ENCODE measurements around the gene HLCS.

Gene HLCS

DNA sequence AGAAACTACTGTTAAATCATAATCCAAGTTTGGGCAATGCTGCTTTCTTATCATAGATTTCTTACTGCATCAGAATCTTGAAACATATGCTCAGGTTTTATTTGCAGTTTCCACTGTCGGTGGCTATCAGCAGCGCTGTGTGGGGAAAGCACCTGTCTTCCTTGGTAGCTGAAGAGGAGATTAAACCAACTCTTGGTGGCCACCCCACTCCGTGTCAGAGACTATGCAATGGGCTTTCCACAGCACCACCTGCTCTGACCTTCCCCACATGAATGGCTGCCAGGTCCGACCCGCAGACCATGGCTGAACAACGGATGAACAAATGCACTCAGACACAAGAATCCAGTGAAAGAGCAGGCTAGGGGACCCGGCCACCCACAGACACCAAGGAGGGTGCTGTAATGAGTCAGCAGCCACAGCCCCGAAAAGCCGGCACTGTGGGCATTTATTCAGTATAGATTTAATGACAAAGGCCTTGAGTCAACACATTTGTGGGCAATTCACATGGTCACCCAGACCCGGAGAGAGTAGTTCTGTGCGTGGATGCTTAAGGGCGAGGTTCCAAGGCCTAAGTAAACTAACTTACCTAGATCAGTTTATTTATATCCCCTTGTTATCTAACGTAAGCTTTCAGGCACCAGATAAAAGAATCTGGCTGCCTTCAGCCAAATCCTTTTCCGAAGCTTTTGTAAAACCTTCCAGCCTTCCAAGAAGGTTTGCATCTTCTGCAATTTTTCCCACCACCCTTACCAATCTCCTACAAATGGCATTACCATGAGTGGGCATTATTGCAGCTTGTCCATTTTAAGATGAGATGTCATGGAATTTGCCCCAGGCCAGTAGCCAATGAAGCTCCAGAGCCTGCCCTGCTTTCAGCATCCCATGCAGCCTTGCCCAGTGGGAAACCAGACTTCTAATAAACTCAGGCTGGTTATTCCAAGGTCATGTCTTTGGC lies 82.7 kb downstream of the HLCS start:
- DNase-seq (ENCODE audit: low read depth): no peak

DNA sequence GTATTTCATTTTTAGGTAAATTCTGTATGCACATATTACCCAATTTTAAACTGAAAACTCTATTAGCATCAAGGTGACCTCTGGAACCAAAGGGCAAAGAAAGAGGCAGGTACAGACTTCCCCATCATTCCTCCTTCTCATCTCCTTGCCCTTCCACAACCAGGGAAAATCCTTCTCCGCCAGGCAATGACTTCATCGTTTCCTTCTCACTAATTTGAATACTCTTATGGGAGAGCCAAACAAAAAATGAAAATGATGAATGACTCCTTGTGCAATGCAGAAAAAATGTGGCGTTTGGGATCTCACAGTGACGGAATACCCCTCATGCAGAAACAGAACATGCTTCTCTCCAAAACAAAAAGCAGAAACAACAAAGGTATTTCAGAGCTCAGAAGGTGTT lies 83.7 kb downstream of the HLCS start:
- no peak for DNase-seq (ENCODE audit: low read depth)

DNA sequence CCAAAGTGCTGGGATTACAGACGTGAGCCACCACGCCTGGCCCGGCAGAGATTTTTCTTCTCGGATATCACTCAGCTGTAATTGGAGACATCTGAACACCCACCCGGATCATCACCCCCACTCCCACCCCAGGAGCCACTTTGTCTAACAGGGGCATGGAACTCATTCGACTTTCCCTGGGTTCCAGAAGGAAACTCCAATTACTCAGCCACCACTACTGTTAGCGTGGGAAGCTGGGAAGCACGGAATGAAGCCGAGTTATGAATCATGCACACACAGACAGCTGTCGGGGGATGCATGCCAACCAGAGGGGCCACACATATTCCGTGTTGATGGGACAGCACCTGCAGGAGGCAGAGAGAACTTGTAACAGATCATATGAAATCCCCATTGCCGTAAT lies 85.2 kb downstream of the HLCS start:
- DNase-seq (ENCODE audit: low read depth): no peak

DNA sequence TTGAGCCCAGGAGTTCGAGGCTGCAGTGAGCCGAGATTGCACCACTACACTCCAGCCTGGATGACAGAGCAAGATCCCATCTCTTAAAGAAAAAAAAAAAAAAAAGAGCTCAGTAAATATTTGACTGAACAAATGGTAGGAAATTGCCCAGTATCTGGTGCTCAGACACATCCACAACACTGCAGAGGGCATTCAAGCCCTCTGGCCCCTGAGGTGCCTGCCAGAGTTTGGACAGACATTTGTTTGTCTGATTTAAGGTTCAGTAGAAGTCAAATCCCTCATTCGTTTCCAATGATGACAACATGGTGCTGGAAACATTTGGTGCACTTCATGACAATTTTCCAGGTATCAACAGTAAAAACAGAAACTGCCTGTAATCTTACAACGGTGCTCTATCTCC lies 86.6 kb downstream of the HLCS start:
- DNase-seq (ENCODE audit: low read depth): no peak

DNA sequence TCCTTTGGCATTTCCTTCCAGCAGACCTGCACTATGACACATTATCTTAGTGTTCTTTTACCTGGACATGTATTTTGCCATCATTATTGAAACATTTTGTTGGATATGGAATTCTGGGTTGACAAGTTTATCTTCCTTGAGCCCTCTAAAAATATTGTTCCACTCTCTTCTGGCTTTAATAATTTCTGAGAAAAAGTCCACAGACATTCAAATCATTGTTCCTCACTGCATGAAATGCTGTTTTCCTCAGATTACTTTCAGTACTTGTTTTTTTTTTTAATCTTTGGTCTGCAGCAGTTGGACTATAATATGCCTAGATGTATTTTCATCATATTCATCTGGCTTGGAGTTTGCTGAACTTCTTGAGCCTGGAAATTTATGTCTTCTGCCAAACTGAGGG lies 88.7 kb downstream of the HLCS start:
- no peak for DNase-seq (ENCODE audit: low read depth)

DNA sequence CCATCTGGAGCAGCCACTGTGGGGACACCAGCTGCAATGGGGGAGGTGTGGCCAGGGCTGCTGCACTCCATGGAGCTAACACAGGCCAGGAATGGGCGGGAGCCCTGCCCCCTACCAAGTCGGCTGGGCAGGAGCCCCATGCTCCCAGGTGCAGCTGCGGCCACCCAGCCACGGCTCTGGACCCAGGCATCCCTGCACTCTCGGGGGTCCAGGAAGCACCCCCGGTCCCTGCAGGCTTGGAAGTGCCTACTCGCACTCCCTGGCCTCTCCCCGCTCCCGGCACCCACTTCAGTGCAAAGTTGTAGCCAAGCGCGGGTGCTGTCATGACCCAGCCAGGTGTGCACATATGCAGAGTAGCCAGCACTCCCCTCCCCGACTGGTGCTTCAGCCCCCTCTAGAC lies 91.8 kb downstream of the HLCS start:
- DNase-seq (ENCODE audit: low read depth): no peak

DNA sequence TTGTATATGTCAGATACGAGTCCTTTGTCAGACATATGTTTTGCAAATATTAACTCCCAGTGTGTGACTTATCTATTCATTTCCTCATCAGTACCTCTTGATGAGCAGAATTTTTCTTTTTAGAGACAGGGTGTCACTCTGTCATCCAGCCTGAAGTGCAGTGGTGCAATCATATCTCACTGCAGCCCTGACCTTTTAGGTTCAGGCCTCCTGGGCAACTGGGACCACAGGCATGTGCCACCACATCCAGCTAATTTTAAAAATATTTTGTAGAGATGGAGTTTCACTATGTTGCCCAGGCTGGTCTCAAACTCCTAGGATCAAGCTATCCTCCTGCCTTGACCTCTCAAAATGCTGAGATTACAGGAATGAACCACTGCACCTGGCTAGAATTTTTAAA lies 93.0 kb downstream of the HLCS start:
- no peak for DNase-seq (ENCODE audit: low read depth)

DNA sequence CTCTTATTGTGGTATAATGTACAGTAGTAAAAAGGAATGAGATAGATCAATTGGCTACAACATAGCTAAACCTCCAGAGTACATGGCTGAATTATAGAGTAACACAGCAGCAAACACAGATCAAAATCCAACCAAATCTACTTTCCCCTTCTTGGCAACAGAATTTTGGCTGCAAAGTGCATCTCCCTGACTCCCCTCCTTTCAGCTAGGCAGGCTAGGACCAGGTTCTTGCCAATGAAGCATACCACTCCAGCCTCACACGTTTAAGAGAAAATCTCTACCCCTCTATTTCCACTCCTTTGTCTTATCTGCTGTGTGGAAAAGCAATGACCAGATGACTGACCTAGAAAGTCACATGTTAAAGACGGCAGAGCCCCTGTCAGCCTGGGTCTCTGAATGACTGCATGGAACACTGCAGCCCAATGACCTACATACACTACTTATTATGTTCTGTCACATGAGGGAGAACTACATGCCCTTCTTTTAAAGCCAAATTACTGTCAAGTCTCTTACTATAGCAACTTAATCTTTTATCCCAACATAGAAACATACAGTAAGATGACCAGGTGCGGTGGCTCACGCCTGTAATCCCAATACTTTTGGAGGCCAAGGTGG lies 99.1 kb downstream of the HLCS start:
- DNase-seq (ENCODE audit: low read depth): no peak

DNA sequence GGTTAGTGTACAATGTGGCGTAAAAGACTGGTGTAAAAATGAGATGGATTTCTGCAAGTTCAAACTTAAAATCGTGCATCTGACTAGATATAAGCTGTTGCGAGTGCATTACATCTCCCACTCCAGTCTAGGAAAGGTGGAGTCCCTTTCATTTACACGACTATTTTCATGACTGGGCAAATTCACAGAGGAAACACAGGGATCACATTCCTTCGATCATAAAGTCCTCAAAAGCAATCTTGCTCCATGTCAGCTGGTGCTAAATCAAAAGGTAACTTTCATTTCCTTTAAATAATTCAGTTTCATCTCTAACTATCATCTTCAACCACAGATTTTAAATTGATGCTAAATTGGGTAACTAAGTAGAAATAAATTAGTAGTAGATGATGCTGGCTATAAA lies 100.0 kb downstream of the HLCS start:
- DNase-seq (ENCODE audit: low read depth): no peak

DNA sequence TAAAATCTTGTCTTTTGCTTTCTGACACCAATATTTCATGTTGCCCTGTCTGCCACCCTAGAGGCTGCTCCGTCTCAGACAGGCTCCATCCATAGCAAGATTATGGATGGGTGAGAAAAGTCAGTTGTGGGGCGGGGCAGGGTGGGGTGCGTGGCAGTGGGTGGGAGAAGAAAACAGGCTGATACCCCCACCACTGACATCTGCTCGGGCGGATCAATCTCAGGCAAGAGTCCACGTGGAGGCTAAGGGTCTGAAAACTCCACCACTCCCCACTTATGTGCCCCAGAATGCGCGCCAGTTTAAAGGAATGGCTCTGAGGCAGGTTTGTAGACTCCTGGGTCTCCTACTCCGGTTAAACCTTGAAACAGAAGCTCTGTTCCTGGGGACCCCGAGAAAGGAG lies 101.5 kb downstream of the HLCS start:
- no peak for DNase-seq (ENCODE audit: low read depth)

DNA sequence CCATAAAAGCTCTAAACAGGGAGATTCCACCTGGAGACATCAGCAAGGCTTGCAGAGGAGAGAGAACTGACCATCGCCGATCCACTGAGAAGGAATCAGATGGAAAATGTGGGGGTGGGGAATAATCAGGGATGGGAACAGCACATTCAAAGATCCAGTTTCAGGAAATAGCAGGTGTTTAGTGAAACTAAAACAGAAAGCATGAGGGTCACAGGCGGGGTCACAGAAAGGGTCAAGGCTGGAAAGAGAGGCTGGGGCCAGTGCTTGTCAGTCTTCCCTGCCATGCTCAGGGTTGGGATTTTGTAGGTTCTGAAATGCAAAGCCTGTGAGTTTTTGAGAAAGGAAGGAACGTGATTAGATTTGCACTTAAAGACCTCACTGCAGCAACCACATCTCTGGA lies 103.2 kb downstream of the HLCS start:
- DNase-seq (ENCODE audit: low read depth): no peak

DNA sequence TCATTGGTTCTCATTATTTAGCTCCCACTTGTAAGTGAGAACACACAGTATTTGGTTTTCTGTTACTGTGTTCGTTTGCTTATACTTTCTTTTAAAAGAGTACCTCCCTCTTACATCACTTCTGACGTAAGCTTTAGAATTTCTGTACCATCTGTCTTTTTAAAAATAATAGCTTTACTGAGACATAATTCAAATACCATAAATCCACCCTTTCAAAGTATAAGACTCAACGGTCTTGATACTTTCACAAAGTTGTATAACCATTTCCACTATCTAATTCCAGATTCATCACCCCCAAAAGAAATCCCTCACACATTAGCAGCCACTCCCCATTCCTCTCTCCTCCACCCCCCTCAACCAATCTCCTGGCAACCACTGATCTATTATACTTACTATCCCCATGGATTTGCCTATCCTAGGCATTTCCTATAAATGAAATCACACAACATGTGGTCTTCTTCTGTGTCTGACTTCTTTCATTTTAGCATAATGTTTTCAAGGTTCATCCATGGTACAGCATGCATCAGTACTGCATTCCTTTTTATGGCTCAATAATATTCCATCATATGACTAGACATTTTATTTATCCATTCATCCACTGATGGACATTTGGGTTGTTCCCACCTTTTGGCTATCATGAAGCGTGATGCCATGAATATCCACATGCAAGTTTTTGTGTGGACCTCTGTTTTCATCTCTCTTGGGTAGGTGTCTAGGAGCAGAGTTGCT lies 104.7 kb downstream of the HLCS start:
- no peak for DNase-seq (ENCODE audit: low read depth)

DNA sequence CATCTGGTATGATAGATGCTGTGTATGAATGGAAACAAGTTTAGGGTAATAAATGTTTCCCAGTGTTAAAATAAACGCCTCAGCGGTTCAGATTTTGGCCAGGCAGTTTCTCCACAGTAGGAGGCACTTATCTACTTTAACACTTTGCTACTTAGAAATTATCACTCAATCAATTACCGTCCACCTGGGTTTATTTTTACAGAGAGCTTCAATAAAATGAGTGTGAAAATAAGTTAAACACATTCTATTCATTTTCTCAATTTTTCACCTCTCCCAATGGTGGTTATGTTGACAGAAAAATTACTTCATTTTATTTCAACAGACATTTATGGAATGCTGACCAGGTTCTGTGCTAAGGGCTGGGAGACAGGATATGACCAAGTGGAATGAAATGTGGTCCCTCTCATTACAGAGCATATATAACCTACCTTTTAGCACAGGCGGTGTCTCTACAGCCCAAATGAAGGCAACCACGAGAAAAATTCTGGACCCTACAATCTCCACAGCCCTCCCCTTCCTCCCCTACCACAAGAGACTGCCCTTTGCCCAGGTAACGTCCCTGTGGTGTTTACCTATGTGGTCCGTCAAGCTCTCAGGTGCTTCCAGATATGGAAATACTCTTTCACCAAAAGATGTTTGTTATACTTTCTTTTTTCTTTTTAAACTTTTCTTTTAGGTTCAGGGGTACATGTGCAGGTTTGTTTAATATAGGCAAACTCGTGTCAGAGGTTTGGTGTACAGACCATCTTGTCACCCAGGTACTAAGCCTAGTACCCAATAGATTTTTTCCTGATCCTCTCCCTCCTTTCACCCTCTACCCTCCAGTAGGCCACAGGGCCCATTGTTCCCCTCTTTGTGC lies 105.5 kb downstream of the HLCS start:
- DNase-seq (ENCODE audit: low read depth): no peak

DNA sequence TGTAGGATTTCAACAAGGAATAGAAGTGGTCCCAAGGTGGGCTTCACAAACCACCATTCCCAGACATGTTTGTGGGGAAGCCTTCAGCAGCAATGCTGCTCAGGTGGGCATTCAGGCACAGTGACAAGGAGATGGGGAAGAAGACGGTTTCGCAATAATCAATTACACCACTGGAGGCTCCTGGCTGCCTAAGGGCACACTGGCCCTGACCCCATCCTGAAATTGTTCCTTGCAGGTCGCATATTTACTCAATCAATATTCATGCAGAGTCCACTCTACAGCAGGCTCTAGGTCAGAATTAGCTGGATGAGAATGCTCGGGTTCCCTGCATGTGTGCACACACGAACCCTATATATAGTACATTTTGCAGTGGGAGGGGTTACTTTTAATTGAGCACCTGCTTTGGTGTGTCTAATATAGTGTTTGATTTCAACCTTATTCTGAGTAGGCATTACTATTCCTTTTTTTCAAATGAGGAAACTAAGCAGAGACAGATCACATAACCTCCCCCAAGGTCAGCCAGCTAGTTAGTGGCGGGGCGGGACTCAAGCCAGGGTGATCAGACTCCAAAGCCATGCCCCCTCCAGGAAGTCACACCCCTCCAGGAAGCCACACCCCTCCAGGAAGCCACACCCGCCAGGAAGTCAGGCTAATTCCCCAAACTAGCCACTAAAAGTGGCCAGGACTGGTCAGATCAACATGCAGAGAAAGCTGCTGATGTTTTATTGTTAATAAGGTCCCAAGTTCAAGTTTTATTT lies 106.5 kb downstream of the HLCS start:
- DNase-seq (ENCODE audit: low read depth): no peak

DNA sequence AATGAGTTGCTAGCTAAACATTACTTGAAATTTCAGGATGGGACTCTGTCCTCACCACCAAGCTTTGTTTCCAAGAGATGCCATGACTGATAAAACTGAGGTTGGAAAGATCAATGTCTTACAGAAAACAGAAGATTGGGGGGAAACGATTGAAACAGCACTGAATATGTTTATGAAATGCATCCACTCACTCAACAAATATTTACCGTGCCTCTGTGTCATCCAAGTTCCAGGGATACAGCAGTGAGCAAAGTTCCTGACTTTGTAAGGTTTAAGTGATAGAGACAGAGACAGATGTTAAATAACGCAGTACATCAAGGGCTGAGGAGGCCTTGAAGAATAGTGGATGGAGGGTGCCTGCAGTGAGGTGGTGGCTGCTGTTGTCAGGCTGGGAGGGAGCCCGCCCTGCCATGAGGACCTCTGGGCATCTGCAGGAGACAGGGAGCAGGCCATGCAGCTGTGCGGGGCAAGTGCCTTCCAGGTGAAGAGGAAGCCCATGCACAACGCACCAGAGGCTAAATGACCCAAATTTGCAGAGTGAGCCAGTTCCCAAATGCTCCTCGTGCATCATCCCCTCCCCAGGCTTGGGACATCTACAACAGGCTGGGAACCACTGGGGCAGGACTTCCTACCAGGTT lies 108.0 kb downstream of the HLCS start:
- no peak for DNase-seq (ENCODE audit: low read depth)

DNA sequence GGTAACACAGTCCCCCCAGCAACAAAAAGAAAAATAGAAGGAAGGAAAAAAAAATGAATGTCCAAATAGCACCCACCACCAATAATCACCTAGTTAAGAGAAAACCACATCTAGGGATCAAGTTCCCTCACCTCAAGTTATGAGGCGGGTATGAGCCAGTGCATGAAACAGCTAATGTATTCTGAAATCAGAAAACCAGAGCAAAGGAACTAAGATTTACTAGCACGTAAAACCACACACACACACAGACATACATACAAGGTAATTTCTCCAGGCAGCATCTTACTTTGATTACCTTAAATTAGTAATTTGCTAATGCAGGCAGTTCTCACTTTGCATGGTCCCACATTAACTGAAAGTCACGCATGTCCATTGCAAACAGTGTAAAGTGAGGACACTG lies 109.8 kb downstream of the HLCS start:
- DNase-seq (ENCODE audit: low read depth): no peak

DNA sequence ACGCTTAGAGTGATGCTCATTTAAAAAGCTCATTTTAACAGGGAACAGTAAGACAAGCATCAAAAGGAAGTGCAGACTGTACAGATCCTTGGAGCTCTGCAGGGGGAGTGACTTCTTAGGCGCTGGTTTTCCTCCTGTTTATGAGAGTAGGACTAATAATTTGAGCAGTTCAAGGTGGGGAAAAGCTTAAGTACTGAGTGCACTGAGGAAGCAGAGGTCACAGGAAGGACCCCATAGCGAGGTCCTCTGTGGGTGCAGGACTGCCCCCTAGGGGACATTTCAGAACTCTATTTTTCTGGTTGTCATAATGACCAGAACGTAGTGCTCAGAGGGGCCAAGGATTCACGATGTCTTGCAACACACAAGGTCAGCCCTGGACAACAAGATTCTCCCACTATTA lies 112.1 kb downstream of the HLCS start:
- DNase-seq (ENCODE audit: low read depth): no peak

DNA sequence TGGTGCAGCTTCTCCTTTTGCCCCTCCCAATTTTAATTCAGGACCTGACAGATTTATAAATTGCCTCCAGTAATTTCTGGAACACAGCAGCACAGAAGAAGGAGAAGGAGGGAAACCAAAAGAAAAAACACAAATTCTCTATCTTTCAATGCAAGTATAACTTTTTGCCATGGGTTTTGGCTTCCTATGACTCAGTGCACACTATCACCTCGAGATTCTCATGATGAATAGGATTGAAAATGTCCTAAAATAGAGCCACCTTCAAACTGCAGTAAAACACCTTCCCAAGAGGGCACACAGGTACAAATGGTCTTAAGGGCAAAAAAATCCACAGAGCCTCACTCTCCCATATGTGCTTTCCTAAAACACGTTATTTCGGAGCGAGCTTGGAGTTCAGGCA lies 113.6 kb downstream of the HLCS start:
- no peak for DNase-seq (ENCODE audit: low read depth)

DNA sequence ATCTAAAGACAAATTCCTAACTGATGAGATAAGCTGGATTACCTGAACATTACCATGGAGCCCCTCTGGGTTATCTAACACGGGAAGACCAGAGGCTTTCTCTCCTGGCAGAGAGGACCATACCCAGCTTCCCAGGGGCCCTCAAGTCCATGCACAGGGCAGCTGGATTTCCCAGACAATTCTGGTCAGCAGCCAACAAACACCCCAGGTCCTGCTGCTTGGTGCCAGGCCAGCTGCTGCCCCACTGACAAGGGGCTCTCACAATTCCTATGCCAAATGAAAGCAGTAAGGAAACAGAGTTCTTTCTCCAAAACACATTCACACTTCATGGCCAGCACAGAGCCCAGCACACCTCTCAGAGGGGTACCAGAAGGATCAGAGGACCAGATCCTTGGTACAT lies 114.2 kb downstream of the HLCS start:
- no peak for DNase-seq (ENCODE audit: low read depth)

DNA sequence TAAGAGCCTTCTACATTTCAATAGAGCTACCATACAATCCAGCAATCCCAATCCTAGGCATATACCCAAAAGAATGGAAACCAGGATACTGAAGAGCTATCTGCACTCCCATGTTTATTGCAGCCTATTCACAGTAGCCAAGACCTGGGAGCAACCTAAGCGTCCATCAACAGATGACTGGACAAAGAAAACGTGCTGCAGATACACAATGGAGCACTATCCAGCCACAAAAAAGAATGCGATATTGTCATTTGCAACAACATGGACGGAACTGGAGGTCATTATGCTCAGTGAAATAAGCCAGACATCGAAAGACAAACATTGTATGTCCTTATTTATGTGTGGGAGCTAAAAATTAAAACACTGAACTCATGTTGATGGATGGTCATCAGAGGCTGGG lies 115.3 kb downstream of the HLCS start:
- DNase-seq (ENCODE audit: low read depth): no peak

DNA sequence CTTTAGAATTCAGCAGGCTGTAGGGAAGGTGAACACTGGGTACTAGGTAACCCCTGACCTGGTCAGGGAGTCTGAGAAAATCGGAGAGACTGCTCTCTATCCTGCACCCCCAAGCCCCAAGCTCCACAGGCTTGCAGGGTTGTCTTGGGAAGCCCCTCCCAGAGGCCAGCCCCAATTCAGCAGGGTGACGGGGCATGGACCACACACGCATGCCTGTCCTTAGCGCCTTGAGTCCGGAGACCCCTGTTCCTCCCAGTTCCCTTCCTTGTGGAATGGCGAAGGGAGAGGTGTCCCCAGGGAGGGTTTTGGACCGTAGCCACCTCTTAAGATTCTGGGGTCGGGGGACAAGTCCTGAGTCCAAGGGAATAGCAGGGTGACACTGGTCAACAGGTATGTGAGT lies 116.1 kb downstream of the HLCS start:
- DNase-seq (ENCODE audit: low read depth): no peak
